GM12864 (cell line): ENCODE results near the gene CELSR2.

Experiments used
- DNase-seq: peaks from one replicate; pipeline ENCODE4 v3.0.0-alpha.2; 2011; ENCODE audit warnings: low read depth
- H3K4me3 ChIP-seq: 2 replicates; pipeline ENCODE4 v1.5.1; 2011; ENCODE audit warnings: mild to moderate bottlenecking, low read depth, low read length, control low read depth
- CTCF ChIP-seq: IDR thresholded peaks from 2 replicates; pipeline ENCODE4 v1.5.1; 2011; ENCODE audit warnings: low read depth, mild to moderate bottlenecking, moderate library complexity, low read length, control low read depth, inconsistent platforms; ENCODE audit errors: missing control alignments

Gene CELSR2

GRCh38 chr1:109249654-109250401 lies 489 bp downstream of the CELSR2 start:
- DNase-seq: no peak
- no peak for TF ChIP-seq CTCF
- H3K4me3 ChIP-seq: peak overlapping the region; percentile 47; the same call in 1 of the 2 replicates

- no peak for DNase-seq
- no peak for TF ChIP-seq CTCF
- no peak overlapping the region for H3K4me3 ChIP-seq
Observed at GRCh38 chr1:109250454-109251276, 1.3 kb downstream of the CELSR2 start.

GRCh38 chr1:109251277-109252166 lies 2.2 kb downstream of the CELSR2 start:
- no peak overlapping the region for H3K4me3 ChIP-seq
- TF ChIP-seq CTCF: no peak
- DNase-seq: no peak

- no peak overlapping the region for H3K4me3 ChIP-seq
- no peak for TF ChIP-seq CTCF
Observed at GRCh38 chr1:109252167-109252892, 3.0 kb downstream of the CELSR2 start.

GRCh38 chr1:109252893-109253802 lies 3.8 kb downstream of the CELSR2 start:
- no peak for DNase-seq
- no peak for TF ChIP-seq CTCF
- H3K4me3 ChIP-seq: no peak overlapping the region

More at GRCh38 chr1:109252167-109252892, 3.0 kb downstream of the CELSR2 start:
- DNase-seq: no peak
